GM21576 (cell line): Measurements from ENCODE around the gene PHF3.

Source experiments
- ATAC-seq: cut with Tn5 transposase; IDR thresholded peaks from one replicate; pipeline ENCODE4 v1.9.1; 2021; ENCODE audit warnings: mild to moderate bottlenecking, moderate library complexity; ENCODE audit not compliant: unreplicated experiment

The PHF3 gene

GRCh38 chr6:63635588-63636517 lies at the start of gene PHF3:
Gene PHF3, plus strand, starts transcription at chr6:63635802. Its CDS starts 10,750 bp downstream, at chr6:63646552.
- ATAC-seq = peak; percentile 88

- no peak for ATAC-seq
These were observed 45.6 kb upstream of the PHF3 start for GRCh38 chr6:63589952-63590411.

GRCh38 chr6:63592886-63593285 lies 42.7 kb upstream of the PHF3 start:
- no peak for ATAC-seq

GRCh38 chr6:63597141-63598048 lies 38.2 kb upstream of the PHF3 start:
- ATAC-seq = no peak

- ATAC-seq = peak; percentile 100
These were observed 37.3 kb upstream of the PHF3 start for GRCh38 chr6:63598049-63599036.

GRCh38 chr6:63599243-63599642 lies 36.4 kb upstream of the PHF3 start:
- ATAC-seq = no peak

- no peak for ATAC-seq
These were observed 35.5 kb upstream of the PHF3 start for GRCh38 chr6:63600136-63600535.

- no peak for ATAC-seq
These were observed 26.4 kb upstream of the PHF3 start for GRCh38 chr6:63609231-63609630.

GRCh38 chr6:63610944-63611343 lies 24.7 kb upstream of the PHF3 start:
- ATAC-seq = no peak

- ATAC-seq = no peak
These were observed 24.0 kb upstream of the PHF3 start for GRCh38 chr6:63611560-63611959.

GRCh38 chr6:63615590-63615989 lies 20.0 kb upstream of the PHF3 start:
- ATAC-seq = no peak

- no peak for ATAC-seq
These were observed 11.5 kb upstream of the PHF3 start for GRCh38 chr6:63624091-63624490.

GRCh38 chr6:63630466-63630865 lies 5.1 kb upstream of the PHF3 start:
- no peak for ATAC-seq

- no peak for ATAC-seq
These were observed 972 bp upstream of the PHF3 start for GRCh38 chr6:63634630-63635029.

GRCh38 chr6:63635215-63635587 lies 401 bp upstream of the PHF3 start:
- ATAC-seq = no peak

- ATAC-seq = peak; percentile 7
These were observed 968 bp downstream of the PHF3 start for GRCh38 chr6:63636518-63637021.

GRCh38 chr6:63637865-63638445 lies 2.4 kb downstream of the PHF3 start:
- no peak for ATAC-seq

- ATAC-seq = no peak
These were observed 4.5 kb downstream of the PHF3 start for GRCh38 chr6:63640062-63640461.

GRCh38 chr6:63643862-63644261 lies 8.3 kb downstream of the PHF3 start:
- ATAC-seq = peak; percentile 48
